Astrocyte of the spinal cord (primary cell): ENCODE results near the gene HDAC5.
A peak's percentile ranks its signal among the peaks of the same experiment; 100 is the strongest.

Experiments
- DNase-seq: peaks from one replicate; pipeline ENCODE4 v3.0.0; 2011; ENCODE audit warnings: low read depth, low spot score
- H3K4me3 ChIP-seq: 2 replicates; pipeline ENCODE4 v1.5.1; 2011; ENCODE audit warnings: low read depth, mild to moderate bottlenecking, low read length, moderate library complexity
- in situ Hi-C: cut with HindIII; loops from 2 replicates; pipeline ENCODE4 v1.10.0; 2017; ENCODE audit warnings: low sequenced_read_pairs
- TF ChIP-seq, protein P1 (sequence below): IDR thresholded peaks from 2 replicates; pipeline ENCODE4 v1.5.1; 2012; ENCODE audit warnings: low read depth, mild to moderate bottlenecking, low read length, inconsistent platforms

Gene HDAC5

DNA sequence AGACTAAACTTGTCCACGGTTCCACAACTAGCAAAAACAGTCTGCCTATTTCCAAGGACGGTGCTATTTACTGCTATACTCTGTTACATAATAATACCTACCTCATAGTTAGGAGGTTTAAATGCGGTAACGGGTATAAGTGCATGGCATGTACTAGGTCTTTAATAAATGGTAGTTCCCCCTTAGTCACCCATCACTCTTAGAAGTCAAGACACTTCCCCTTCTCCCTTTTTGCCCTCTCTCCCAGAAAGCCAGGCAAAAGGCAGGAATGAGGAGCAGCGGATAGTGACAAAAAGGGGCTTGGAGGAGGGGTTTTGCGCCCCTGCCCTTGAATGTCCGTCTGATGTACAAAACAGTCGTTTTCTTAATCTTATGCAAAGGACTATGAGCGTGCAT is 55.9 kb downstream of the HDAC5 start:
- TF ChIP-seq, protein P1, sequence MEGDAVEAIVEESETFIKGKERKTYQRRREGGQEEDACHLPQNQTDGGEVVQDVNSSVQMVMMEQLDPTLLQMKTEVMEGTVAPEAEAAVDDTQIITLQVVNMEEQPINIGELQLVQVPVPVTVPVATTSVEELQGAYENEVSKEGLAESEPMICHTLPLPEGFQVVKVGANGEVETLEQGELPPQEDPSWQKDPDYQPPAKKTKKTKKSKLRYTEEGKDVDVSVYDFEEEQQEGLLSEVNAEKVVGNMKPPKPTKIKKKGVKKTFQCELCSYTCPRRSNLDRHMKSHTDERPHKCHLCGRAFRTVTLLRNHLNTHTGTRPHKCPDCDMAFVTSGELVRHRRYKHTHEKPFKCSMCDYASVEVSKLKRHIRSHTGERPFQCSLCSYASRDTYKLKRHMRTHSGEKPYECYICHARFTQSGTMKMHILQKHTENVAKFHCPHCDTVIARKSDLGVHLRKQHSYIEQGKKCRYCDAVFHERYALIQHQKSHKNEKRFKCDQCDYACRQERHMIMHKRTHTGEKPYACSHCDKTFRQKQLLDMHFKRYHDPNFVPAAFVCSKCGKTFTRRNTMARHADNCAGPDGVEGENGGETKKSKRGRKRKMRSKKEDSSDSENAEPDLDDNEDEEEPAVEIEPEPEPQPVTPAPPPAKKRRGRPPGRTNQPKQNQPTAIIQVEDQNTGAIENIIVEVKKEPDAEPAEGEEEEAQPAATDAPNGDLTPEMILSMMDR: no peak
- no peak for DNase-seq
- in situ Hi-C loops: no loop called here
- H3K4me3 ChIP-seq: no peak overlapping the region

DNA sequence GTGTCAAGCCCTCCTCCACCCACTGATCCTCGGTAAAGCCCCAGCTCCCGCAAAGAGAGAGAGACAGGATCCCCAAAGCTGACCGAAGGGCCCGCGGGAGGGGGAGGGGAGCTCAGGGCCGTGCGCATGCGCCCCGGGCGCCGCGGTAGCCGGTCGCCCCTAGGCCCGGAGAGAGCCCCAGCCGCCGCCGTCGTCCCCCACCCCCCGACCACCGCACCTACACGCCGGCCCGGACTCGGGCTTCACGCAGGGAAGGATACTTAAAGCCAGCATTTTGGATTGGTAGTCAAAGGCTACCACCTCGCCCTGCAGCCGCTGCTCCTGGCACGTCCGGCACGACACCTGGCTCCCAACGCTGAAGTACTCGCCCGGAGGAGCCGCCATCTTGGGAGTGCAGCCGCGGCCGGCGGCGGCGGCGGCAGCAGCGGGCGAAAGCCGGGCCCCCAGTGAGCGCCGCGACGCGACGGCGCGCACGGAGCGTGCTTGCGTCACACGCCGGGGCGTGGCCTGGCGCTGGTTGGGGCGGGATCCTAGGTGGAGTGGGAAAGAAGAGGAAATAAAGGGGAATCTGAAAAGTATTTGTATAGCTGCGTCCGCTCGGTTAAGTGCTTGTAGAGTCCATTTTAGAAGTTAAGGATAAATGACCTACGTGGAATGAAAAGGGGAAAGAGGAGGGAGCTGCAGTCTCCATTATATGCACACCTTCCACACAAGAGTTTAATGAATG is 57.1 kb downstream of the HDAC5 start, which contains the start of gene LSM12:
Gene LSM12 (minus strand): TSS at position 468 of the 727 bp plus-strand sequence. CDS start 84 bp downstream, at position 384.
- in situ Hi-C loops: no loop called here
- peak; percentile 92 for DNase-seq
- TF ChIP-seq, protein P1: no peak
- peak within 1 kb of the TSS; percentile 71 for H3K4me3 ChIP-seq

DNA sequence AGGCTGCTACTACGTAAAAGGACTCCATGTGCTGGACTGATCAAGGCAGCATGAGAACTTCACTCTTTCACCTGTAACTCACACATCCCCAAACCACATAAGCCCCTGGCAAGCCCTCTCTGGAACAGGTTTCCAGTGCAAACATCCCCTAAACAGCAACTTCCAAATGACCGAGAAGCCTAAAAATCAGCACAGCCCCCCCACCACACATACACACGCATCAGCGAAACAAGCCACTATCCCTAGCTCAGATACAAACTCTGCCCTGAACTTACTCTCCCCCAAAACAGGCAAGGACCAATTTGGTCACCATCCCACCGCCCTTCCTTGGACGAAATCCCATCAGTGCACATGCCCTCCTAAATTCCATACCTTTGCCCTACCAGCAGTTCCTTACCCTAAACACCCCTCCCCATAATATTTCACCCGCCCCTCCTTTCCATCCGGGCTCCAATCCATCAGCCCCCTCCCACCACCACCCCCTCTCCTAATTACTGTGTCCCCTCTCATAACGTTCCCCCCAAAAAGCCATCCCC is 57.7 kb downstream of the HDAC5 start:
- peak overlapping the region; percentile 71 for H3K4me3 ChIP-seq
- TF ChIP-seq, protein P1: no peak
- DNase-seq: peak; percentile 16
- in situ Hi-C loops: no loop called here

DNA sequence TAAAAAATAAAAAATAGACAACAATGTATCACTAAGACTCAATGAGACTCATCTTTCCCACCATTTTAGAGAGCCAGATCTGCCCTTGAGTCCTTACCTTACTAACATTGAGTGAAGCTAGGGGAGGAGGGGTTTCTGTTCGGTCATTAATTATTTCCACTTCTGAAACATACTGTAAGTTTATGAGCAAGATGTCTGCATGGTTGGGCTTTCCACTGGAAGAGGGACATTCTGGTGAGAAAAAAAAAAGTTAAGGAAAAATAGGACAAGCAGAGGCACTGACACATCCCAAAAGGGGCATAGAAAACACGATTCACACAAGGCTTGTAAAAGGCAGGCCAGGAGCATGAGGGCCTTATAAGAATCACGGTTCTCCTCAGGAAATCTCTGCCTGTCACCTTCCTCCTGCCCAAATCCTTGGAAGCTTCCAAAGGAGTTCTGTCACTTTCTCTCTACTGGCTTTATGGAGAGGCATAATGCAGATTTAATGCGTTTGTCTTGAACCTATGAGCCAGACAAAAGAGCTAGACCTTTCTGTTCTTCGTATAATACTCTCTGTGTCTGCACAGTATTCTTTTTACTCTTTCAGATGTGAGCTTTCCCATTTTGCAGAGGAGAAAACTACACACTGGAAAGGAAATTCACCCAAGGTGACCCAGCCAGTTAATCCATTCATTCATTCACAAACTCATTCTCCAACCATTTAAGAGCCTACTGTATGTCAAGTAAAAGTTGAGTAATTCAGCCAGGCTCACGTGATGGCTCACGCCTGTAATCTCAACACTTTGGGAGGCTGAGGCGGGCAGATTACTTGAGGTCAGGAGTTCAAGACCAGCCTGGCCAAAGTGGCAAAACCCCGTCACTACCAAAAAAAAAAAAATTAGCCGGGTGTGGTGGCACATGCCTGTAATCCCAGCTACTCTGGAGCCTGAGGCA is 59.5 kb downstream of the HDAC5 start:
- H3K4me3 ChIP-seq: no peak overlapping the region
- no peak for DNase-seq
- TF ChIP-seq, protein P1: no peak
- in situ Hi-C loops: no loop called here

DNA sequence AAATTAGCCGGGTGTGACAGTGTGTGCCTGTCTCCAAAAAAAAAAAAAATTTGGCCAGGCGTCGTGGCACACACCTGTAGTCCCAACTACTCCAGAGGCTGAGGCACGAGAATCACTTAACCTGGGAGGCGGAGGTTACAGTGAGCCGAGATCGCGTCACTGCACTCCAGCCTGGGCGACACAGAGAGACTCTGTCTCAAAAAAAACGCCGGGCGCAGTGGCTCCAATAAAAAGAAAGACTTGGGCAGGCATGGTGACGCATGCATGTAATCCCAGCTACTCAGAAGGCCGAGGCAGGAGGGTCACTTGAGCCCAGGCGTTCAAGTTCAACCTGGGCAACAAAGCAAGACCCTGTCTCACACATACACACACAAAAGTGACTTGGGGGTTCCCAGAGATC is 60.6 kb downstream of the HDAC5 start:
- in situ Hi-C loops: no loop called here

DNA sequence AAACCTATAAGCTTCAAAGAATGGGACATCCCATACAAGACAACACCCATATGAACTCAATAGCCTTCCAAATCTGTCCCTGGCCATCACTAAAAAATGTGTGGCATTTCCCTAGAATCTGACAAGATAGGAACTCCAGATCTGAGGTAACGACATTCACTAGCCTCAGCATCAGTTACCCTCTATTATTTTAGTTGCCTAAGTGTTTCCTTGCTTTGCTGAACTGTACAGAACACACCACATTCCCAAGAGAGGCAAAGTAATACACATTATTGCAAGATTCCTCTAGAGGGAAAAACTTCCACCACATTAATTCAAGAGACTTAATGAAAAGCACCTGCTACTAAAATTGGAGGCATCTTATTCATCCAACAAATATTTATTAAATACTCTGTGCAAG is 62.0 kb downstream of the HDAC5 start:
- no peak for DNase-seq
- no peak overlapping the region for H3K4me3 ChIP-seq
- in situ Hi-C loops: no loop called here
- TF ChIP-seq, protein P1: no peak

More for the DNA sequence above, 60.6 kb downstream of the HDAC5 start:
- TF ChIP-seq, protein P1: no peak
- no peak for DNase-seq
- no peak overlapping the region for H3K4me3 ChIP-seq
